WTC11 (cell line): ENCODE data around the gene XPNPEP1.

Experiments
- ATF1 ChIP-seq: sonication (generic); formaldehyde crosslinking; IDR thresholded peaks from 2 replicates; pipeline ENCODE4 v1.8.1; 2023; ENCODE audit warnings: mild to moderate bottlenecking, moderate library complexity, missing genetic modification reagents
- CREM ChIP-seq: sonication (generic); formaldehyde crosslinking; IDR thresholded peaks from 2 replicates; pipeline ENCODE4 v1.8.1; 2022; ENCODE audit warnings: mild to moderate bottlenecking, missing genetic modification reagents, moderate library complexity
- TF ChIP-seq, protein P1 (sequence below): fragments of 200-600 bp; IDR thresholded peaks from 2 replicates; pipeline ENCODE4 v1.8.0; 2022; ENCODE audit warnings: antibody characterized with exemption

DNA sequence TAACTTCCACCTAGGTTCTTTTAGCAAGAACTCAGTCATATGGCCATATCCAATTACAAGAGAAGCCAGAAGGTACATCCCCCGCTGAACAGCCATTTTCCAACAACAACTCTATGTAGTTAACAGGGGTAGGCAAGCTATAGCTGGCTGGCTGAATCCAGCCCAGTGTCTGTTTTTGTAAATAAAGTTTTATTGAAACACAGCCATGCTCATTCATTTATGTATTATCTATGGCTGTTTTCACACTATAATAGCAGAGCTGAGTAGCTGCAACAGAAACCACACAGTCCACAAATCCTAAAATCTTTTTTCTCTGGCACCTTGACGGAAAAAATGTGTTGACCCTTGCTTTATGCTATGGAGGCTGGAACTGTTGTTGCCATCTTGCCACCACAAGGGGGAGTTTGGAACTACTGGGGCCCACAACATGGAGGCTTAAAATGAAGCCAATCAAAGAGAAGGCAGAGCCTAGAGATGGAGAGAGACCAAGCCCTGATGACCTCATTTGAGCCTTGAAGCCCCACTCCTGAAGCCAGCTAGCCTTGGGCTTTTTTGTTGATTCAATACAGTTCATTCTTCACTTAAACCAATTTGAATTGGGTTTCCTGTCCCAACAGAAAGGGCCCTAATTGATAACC lies 33.3 kb upstream of the XPNPEP1 start:
- TF ChIP-seq, protein P1, sequence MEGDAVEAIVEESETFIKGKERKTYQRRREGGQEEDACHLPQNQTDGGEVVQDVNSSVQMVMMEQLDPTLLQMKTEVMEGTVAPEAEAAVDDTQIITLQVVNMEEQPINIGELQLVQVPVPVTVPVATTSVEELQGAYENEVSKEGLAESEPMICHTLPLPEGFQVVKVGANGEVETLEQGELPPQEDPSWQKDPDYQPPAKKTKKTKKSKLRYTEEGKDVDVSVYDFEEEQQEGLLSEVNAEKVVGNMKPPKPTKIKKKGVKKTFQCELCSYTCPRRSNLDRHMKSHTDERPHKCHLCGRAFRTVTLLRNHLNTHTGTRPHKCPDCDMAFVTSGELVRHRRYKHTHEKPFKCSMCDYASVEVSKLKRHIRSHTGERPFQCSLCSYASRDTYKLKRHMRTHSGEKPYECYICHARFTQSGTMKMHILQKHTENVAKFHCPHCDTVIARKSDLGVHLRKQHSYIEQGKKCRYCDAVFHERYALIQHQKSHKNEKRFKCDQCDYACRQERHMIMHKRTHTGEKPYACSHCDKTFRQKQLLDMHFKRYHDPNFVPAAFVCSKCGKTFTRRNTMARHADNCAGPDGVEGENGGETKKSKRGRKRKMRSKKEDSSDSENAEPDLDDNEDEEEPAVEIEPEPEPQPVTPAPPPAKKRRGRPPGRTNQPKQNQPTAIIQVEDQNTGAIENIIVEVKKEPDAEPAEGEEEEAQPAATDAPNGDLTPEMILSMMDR = peak; percentile 83
- TF ChIP-seq CREM (CRISPR knock-in tag) (no peak), ATF1 (CRISPR knock-in tag) (no peak)
